NOMO-1 treated with DMSO at 0.1 percent for 48 hours (cell line): ENCODE measurements around the gene FTL.
"Not testable (repeated sequence)": the region's sequence is repeated elsewhere in the genome, so short reads cannot be mapped to it uniquely, and the experiment has no call there.

Experiments used
- DNase-seq: peaks from one replicate; lab custom pipeline; 2025; ENCODE audit not compliant: unreplicated experiment; lab: John Stamatoyannopoulos, UW

The FTL gene

GRCh38 chr19:48965040-48965805 is at the start of gene FTL:
TSS of gene FTL (plus strand) at chr19:48965309. CDS start at chr19:48965508, 199 bp downstream.
- peak; percentile 95 for DNase-seq

GRCh38 chr19:48915757-48916156 is 49.4 kb upstream of the FTL start:
- no peak for DNase-seq

- no peak for DNase-seq
Measured at GRCh38 chr19:48918071-48918470, 47.0 kb upstream of the FTL start.

- DNase-seq: peak; percentile 1
Measured at GRCh38 chr19:48918801-48919247, 46.3 kb upstream of the FTL start.

GRCh38 chr19:48919271-48919670 is 45.8 kb upstream of the FTL start:
- DNase-seq: not testable (repeated sequence)

GRCh38 chr19:48920949-48921348 is 44.2 kb upstream of the FTL start:
- no peak for DNase-seq

- no peak for DNase-seq
Measured at GRCh38 chr19:48921721-48922500, 43.2 kb upstream of the FTL start.

GRCh38 chr19:48922548-48923490 is 42.3 kb upstream of the FTL start:
- no peak for DNase-seq

- no peak for DNase-seq
Measured at GRCh38 chr19:48925240-48925843, 39.8 kb upstream of the FTL start.

- not testable (repeated sequence) for DNase-seq
Measured at GRCh38 chr19:48925890-48926289, 39.2 kb upstream of the FTL start.

- peak; percentile 4 for DNase-seq
Measured at GRCh38 chr19:48926909-48927308, 38.2 kb upstream of the FTL start.

- not testable (repeated sequence) for DNase-seq
Measured at GRCh38 chr19:48927692-48928091, 37.4 kb upstream of the FTL start.

GRCh38 chr19:48928164-48929025 is 36.7 kb upstream of the FTL start:
- no peak for DNase-seq

GRCh38 chr19:48933382-48933932 is 31.7 kb upstream of the FTL start, which contains the start of gene DHDH:
TSS of gene DHDH (plus strand) at chr19:48933699. CDS start at chr19:48933722, 23 bp downstream.
- peak; percentile 74 for DNase-seq

- no peak for DNase-seq
Measured at GRCh38 chr19:48934837-48935236, 30.3 kb upstream of the FTL start.

GRCh38 chr19:48935864-48936263 is 29.2 kb upstream of the FTL start:
- no peak for DNase-seq

GRCh38 chr19:48938256-48938655 is 26.9 kb upstream of the FTL start:
- DNase-seq: no peak

GRCh38 chr19:48940902-48941301 is 24.2 kb upstream of the FTL start:
- no peak for DNase-seq

- DNase-seq: no peak
Measured at GRCh38 chr19:48943081-48943480, 22.0 kb upstream of the FTL start.
